HG03064 (cell line): Measurements from ENCODE around the gene FAM118A.
"Not testable (repeated sequence)": the region's sequence is repeated elsewhere in the genome, so short reads cannot be mapped to it uniquely, and the experiment has no call there.

Experiments used
- ATAC-seq: cut with Tn5 transposase; IDR thresholded peaks from one replicate; pipeline ENCODE4 v1.9.1; 2021; ENCODE audit warnings: low read depth; ENCODE audit not compliant: unreplicated experiment

FAM118A gene

GRCh38 chr22:45308391-45308956, 1.3 kb upstream of the FAM118A start:
- no peak for ATAC-seq

- ATAC-seq: no peak
Observed at GRCh38 chr22:45308957-45309421, 745 bp upstream of the FAM118A start.

- no peak for ATAC-seq
Observed at GRCh38 chr22:45310331-45310976, 720 bp downstream of the FAM118A start.

GRCh38 chr22:45310977-45311531, 1.3 kb downstream of the FAM118A start:
- no peak for ATAC-seq

GRCh38 chr22:45312415-45312814, 2.7 kb downstream of the FAM118A start:
- no peak for ATAC-seq

- no peak for ATAC-seq
Observed at GRCh38 chr22:45312856-45313255, 3.1 kb downstream of the FAM118A start.

GRCh38 chr22:45314054-45314721, 4.5 kb downstream of the FAM118A start:
- ATAC-seq: no peak

GRCh38 chr22:45314786-45315185, 5.1 kb downstream of the FAM118A start:
- no peak for ATAC-seq

GRCh38 chr22:45316796-45317526, 7.2 kb downstream of the FAM118A start:
- ATAC-seq: no peak

GRCh38 chr22:45317551-45318167, 7.9 kb downstream of the FAM118A start:
- no peak for ATAC-seq

GRCh38 chr22:45318168-45318557, 8.4 kb downstream of the FAM118A start:
- no peak for ATAC-seq

GRCh38 chr22:45318558-45319323, 9.0 kb downstream of the FAM118A start:
- no peak for ATAC-seq

- ATAC-seq: no peak
Observed at GRCh38 chr22:45319324-45319685, 9.6 kb downstream of the FAM118A start.

- no peak for ATAC-seq
Observed at GRCh38 chr22:45320357-45320976, 10.7 kb downstream of the FAM118A start.

GRCh38 chr22:45321827-45322226, 12.1 kb downstream of the FAM118A start:
- ATAC-seq: no peak

GRCh38 chr22:45322873-45323525, 13.3 kb downstream of the FAM118A start:
- no peak for ATAC-seq

GRCh38 chr22:45323695-45324094, 14.0 kb downstream of the FAM118A start:
- ATAC-seq: no peak

- no peak for ATAC-seq
Observed at GRCh38 chr22:45324311-45324711, 14.6 kb downstream of the FAM118A start.

- not testable (repeated sequence) for ATAC-seq
Observed at GRCh38 chr22:45328261-45328660, 18.5 kb downstream of the FAM118A start.
